Activated CD4-positive, alpha-beta T cell treated with anti-CD3 and anti-CD28 coated beads, Interleukin-2, amount 50 U/mL, for 24 hours (primary cell): ENCODE measurements around the gene RETREG3.
"Not testable (repeated sequence)": the region's sequence is repeated elsewhere in the genome, so short reads cannot be mapped to it uniquely, and the experiment has no call there.

Source experiments
- DNase-seq, 2 donors: peaks; one replicate each; pipeline ENCODE4 v3.0.0-alpha.2; 2020; ENCODE audit warnings: low read depth in 1 of 2, low spot score in 1 of 2

The RETREG3 gene

GRCh38 chr17:42609182-42609813 lies at the start of gene RETREG3, which contains the start of gene TUBG1:
TSS of gene RETREG3 (minus strand) at chr17:42609374. CDS start at chr17:42609324, 50 bp downstream.
TSS of gene TUBG1 (plus strand) at chr17:42609683. CDS start at chr17:42609738, 55 bp downstream.
- DNase-seq = peak; percentile 97 to 98

GRCh38 chr17:42657824-42658588 lies 48.8 kb upstream of the RETREG3 start:
- no peak for DNase-seq

- DNase-seq = no peak
These were observed 46.4 kb upstream of the RETREG3 start for GRCh38 chr17:42655528-42655927.

GRCh38 chr17:42653179-42654124 lies 44.3 kb upstream of the RETREG3 start:
- no peak for DNase-seq

- DNase-seq = no peak
These were observed 42.2 kb upstream of the RETREG3 start for GRCh38 chr17:42651392-42651791.

- no peak for DNase-seq
These were observed 38.6 kb upstream of the RETREG3 start for GRCh38 chr17:42647778-42648177.

GRCh38 chr17:42642336-42642735 lies 33.2 kb upstream of the RETREG3 start:
- no peak for DNase-seq

GRCh38 chr17:42640121-42640520 lies 30.9 kb upstream of the RETREG3 start:
- DNase-seq = no peak

GRCh38 chr17:42639525-42640113 lies 30.4 kb upstream of the RETREG3 start:
- no peak for DNase-seq

GRCh38 chr17:42632949-42633444 lies 23.8 kb upstream of the RETREG3 start:
- no peak for DNase-seq

- no peak for DNase-seq
These were observed 20.3 kb upstream of the RETREG3 start for GRCh38 chr17:42629411-42630009.

GRCh38 chr17:42627032-42627764 lies 18.0 kb upstream of the RETREG3 start:
- not testable (repeated sequence) for DNase-seq

- no peak for DNase-seq
These were observed 14.8 kb upstream of the RETREG3 start for GRCh38 chr17:42623732-42624596.

- no peak for DNase-seq
These were observed 14.1 kb upstream of the RETREG3 start for GRCh38 chr17:42623271-42623670.

- DNase-seq = not testable (repeated sequence)
These were observed 12.8 kb upstream of the RETREG3 start for GRCh38 chr17:42621987-42622386.

- DNase-seq = no peak
These were observed 9.4 kb upstream of the RETREG3 start for GRCh38 chr17:42618442-42619150.

GRCh38 chr17:42617956-42618431 lies 8.8 kb upstream of the RETREG3 start:
- no peak for DNase-seq

GRCh38 chr17:42613699-42614295 lies 4.6 kb upstream of the RETREG3 start:
- DNase-seq = no peak
